HUES48 (cell line): ENCODE data around the gene MMS22L.

Experiments
- H3K27ac ChIP-seq: one replicate; pipeline ENCODE4 v1.7.0; 2013; ENCODE audit warnings: low read depth, low read length, inconsistent platforms
- H3K27me3 ChIP-seq: 2 replicates; pipeline ENCODE4 v1.6.1; 2013; ENCODE audit warnings: mild to moderate bottlenecking, low read length; ENCODE audit not compliant: control insufficient read depth, insufficient read depth
- H3K36me3 ChIP-seq: 2 replicates; pipeline ENCODE4 v1.6.1; 2013; ENCODE audit warnings: low read length; ENCODE audit not compliant: control insufficient read depth, insufficient read depth
- H3K4me1 ChIP-seq: 2 replicates; pipeline ENCODE4 v1.6.1; 2013; ENCODE audit warnings: mild to moderate bottlenecking, low read length; ENCODE audit not compliant: control insufficient read depth, insufficient read depth
- H3K4me3 ChIP-seq: 2 replicates; pipeline ENCODE4 v1.5.1; 2013; ENCODE audit warnings: mild to moderate bottlenecking, low read depth, low read length
- H3K9ac ChIP-seq: 2 replicates; pipeline ENCODE4 v1.6.1; 2013; ENCODE audit warnings: mild to moderate bottlenecking, low read depth, low read length, moderate library complexity
- H3K9me3 ChIP-seq: 2 replicates; pipeline ENCODE4 v1.6.1; 2013; ENCODE audit warnings: low read length; ENCODE audit not compliant: control insufficient read depth, insufficient read depth

Gene MMS22L

GRCh38 chr6:97282726-97283617 lies at the start of gene MMS22L:
Gene MMS22L, minus strand, starts transcription at chr6:97283216. Its CDS starts 739 bp downstream, at chr6:97282477.
- H3K9me3 ChIP-seq, result no peaks in the 10 kb centered on the region
- H3K27me3 ChIP-seq, result no peaks in the 10 kb centered on the region
- H3K4me3 ChIP-seq, result peak within 1 kb of the TSS; percentile 99
- H3K27ac ChIP-seq, result peak within 1 kb of the TSS; percentile 99
- peaks cover 38% of the 10 kb centered on the region for H3K36me3 ChIP-seq
- H3K4me1 ChIP-seq, result peaks cover 13% of the 10 kb centered on the region
- peak within 1 kb of the TSS; percentile 98 for H3K9ac ChIP-seq

- Histone ChIP-seq H3K27me3 (no peaks in the 10 kb centered on the region), H3K4me1 (no peaks in the 10 kb centered on the region)
These were observed 39.8 kb upstream of the MMS22L start for GRCh38 chr6:97322811-97323210.

GRCh38 chr6:97322226-97322625 lies 39.2 kb upstream of the MMS22L start:
- no peak overlapping the region for H3K9ac ChIP-seq
- H3K36me3 ChIP-seq, result no peaks in the 10 kb centered on the region
- no peak overlapping the region for H3K27ac ChIP-seq
- no peaks in the 10 kb centered on the region for H3K4me1 ChIP-seq
- no peaks in the 10 kb centered on the region for H3K9me3 ChIP-seq
- H3K27me3 ChIP-seq, result no peaks in the 10 kb centered on the region
- H3K4me3 ChIP-seq, result no peak overlapping the region

More at GRCh38 chr6:97322811-97323210, 39.8 kb upstream of the MMS22L start:
- no peaks in the 10 kb centered on the region for H3K36me3 ChIP-seq
- H3K9ac ChIP-seq, result no peak overlapping the region
- H3K9me3 ChIP-seq, result no peaks in the 10 kb centered on the region
- H3K4me3 ChIP-seq, result no peak overlapping the region
- no peak overlapping the region for H3K27ac ChIP-seq

- Histone ChIP-seq H3K4me3 (no peak overlapping the region), H3K27me3 (no peaks in the 10 kb centered on the region), H3K9me3 (no peaks in the 10 kb centered on the region), H3K27ac (no peak overlapping the region), H3K9ac (no peak overlapping the region), H3K36me3 (no peaks in the 10 kb centered on the region), H3K4me1 (no peaks in the 10 kb centered on the region)
These were observed 34.0 kb upstream of the MMS22L start for GRCh38 chr6:97316978-97317377.

- no peaks in the 10 kb centered on the region for H3K36me3 ChIP-seq
- H3K27ac ChIP-seq, result no peak overlapping the region
- H3K9ac ChIP-seq, result no peak overlapping the region
- H3K9me3 ChIP-seq, result no peaks in the 10 kb centered on the region
- no peak overlapping the region for H3K4me3 ChIP-seq
- peaks cover under 1% of the 10 kb centered on the region for H3K4me1 ChIP-seq
- H3K27me3 ChIP-seq, result no peaks in the 10 kb centered on the region
These were observed 29.2 kb upstream of the MMS22L start for GRCh38 chr6:97312241-97312640.

- Histone ChIP-seq H3K27ac (no peak overlapping the region), H3K27me3 (no peaks in the 10 kb centered on the region), H3K9me3 (no peaks in the 10 kb centered on the region), H3K36me3 (no peaks in the 10 kb centered on the region), H3K9ac (no peak overlapping the region), H3K4me3 (no peak overlapping the region), H3K4me1 (peaks cover 15% of the 10 kb centered on the region)
These were observed 23.7 kb upstream of the MMS22L start for GRCh38 chr6:97306544-97307320.

- H3K36me3 ChIP-seq, result no peaks in the 10 kb centered on the region
- H3K4me1 ChIP-seq, result peaks cover 15% of the 10 kb centered on the region
- H3K9ac ChIP-seq, result no peak overlapping the region
- H3K9me3 ChIP-seq, result no peaks in the 10 kb centered on the region
- H3K27ac ChIP-seq, result no peak overlapping the region
- no peak overlapping the region for H3K4me3 ChIP-seq
- H3K27me3 ChIP-seq, result no peaks in the 10 kb centered on the region
These were observed 22.5 kb upstream of the MMS22L start for GRCh38 chr6:97305414-97306066.

GRCh38 chr6:97304701-97305100 lies 21.7 kb upstream of the MMS22L start:
- Histone ChIP-seq H3K27ac (no peak overlapping the region), H3K9ac (no peak overlapping the region), H3K36me3 (no peaks in the 10 kb centered on the region), H3K4me3 (no peak overlapping the region), H3K9me3 (no peaks in the 10 kb centered on the region), H3K27me3 (no peaks in the 10 kb centered on the region), H3K4me1 (peaks cover 15% of the 10 kb centered on the region)

GRCh38 chr6:97294451-97294850 lies 11.4 kb upstream of the MMS22L start:
- Histone ChIP-seq H3K36me3 (no peaks in the 10 kb centered on the region), H3K27ac (no peak overlapping the region), H3K9me3 (peaks cover 3% of the 10 kb centered on the region; the same call in 1 of the 2 replicates), H3K27me3 (no peaks in the 10 kb centered on the region), H3K4me1 (peaks cover 7% of the 10 kb centered on the region; the same call in 1 of the 2 replicates), H3K4me3 (0 out of 2 replicates have a peak overlapping the region, but pooled peaks have one; percentile 4), H3K9ac (no peak overlapping the region)

GRCh38 chr6:97293198-97293696 lies 10.2 kb upstream of the MMS22L start:
- Histone ChIP-seq H3K4me3 (no peak overlapping the region), H3K27ac (no peak overlapping the region), H3K9me3 (peaks cover 10% of the 10 kb centered on the region; the same call in 1 of the 2 replicates), H3K4me1 (peaks cover 7% of the 10 kb centered on the region; the same call in 1 of the 2 replicates), H3K9ac (no peak overlapping the region), H3K27me3 (no peaks in the 10 kb centered on the region), H3K36me3 (no peaks in the 10 kb centered on the region)
